HepG2 (cell line): Measurements from ENCODE around the gene UBE2E1. TPM values are rescaled to one million over a fixed set of nuclear protein-coding genes. Genes with fewer than 3 reads are reported as not detected.

Experiments used
- ATAC-seq: fragments of 200-7000 bp; cut with Tn5 transposase; 3 replicates; pipeline ENCODE4 v1.9.1; 2020; ENCODE audit warnings: mild to moderate bottlenecking, moderate library complexity
- BruUV-seq: library from RNA; stranded (reverse); fragments of 400-500 nt; replicated peaks from 2 replicates; lab custom pipeline; 2021; lab: Mats Ljungman, UMichigan
- CTCF ChIA-PET: fragments of 300-600 bp; formaldehyde crosslinking; extraction: SDS; loops from one replicate; lab custom pipeline; 2021; ENCODE audit warnings: low total read pairs, inconsistent platforms, low intra/inter-chr PET ratio; lab: Yijun Ruan, JAX
- POLR2A ChIA-PET: fragments of 350-600 bp; sonication (Branson Sonifier 250); formaldehyde crosslinking; loops from one replicate; lab custom pipeline; 2020; ENCODE audit warnings: antibody characterized with exemption, inconsistent platforms; lab: Yijun Ruan, JAX
- DNase-seq: peaks from one replicate; pipeline ENCODE4 v3.0.0-alpha.2; 2015; ENCODE audit warnings: low spot score
- FAIRE-seq: peaks from 3 replicates; lab custom pipeline; 2011; peaks lifted over from hg19 to GRCh38; lab: Jason Lieb, UNC
- H2AFZ ChIP-seq: one replicate; pipeline ENCODE4 v1.6.1; 2011; ENCODE audit warnings: low read length, inconsistent platforms
- H3K27ac ChIP-seq: fragments of 300-600 bp; 3 replicates; pipeline ENCODE4 v1.8.0; 2011; ENCODE audit warnings: mixed run types, mild to moderate bottlenecking, mixed read lengths, low read length, inconsistent platforms; ENCODE audit not compliant: insufficient read depth; ENCODE audit errors: extremely low read length
- H3K27me3 ChIP-seq, 2 experiments: fragments of 200-600 bp in 1 of 2; 2 replicates in 1 of 2; 3 replicates in 1 of 2; pipeline versions ENCODE4 v1.6.0 to v1.8.0; 2011; ENCODE audit warnings: low read length in 2 of 2, mild to moderate bottlenecking in 2 of 2, moderate library complexity in 2 of 2, inconsistent platforms in 1 of 2; ENCODE audit not compliant: insufficient read depth in 2 of 2, control insufficient read depth in 1 of 2
- H3K36me3 ChIP-seq, 2 experiments: fragments of 200-600 bp in 1 of 2; replicated peaks in 1 of 2; 2 replicates in 1 of 2; 3 replicates in 1 of 2; pipeline versions ENCODE4 v1.5.1 to v1.8.0; 2011; ENCODE audit warnings: low read length in 2 of 2, inconsistent platforms in 1 of 2; ENCODE audit not compliant: insufficient read depth in 2 of 2, control insufficient read depth in 1 of 2
- H3K4me1 ChIP-seq: 2 replicates; pipeline ENCODE4 v1.5.1; 2012; ENCODE audit warnings: low read length, inconsistent platforms; ENCODE audit not compliant: insufficient read depth
- H3K4me2 ChIP-seq: 2 replicates; pipeline ENCODE4 v1.6.0; 2011; ENCODE audit warnings: low read depth, low read length, inconsistent platforms
- H3K4me3 ChIP-seq, 3 experiments: fragments of 200-600 bp in 1 of 3; sonication (generic), shearing (Covaris generic) in 1 of 3; replicated peaks in 1 of 3; 2 replicates each; pipeline ENCODE4 v1.5.1; 2011 to 2016; ENCODE audit warnings: low read length in 3 of 3, inconsistent platforms in 2 of 3, low read depth in 2 of 3, mild to moderate bottlenecking in 2 of 3, control low read depth in 1 of 3, mixed read lengths in 1 of 3; ENCODE audit not compliant: insufficient read depth in 1 of 3
- H3K79me2 ChIP-seq: one replicate; pipeline ENCODE4 v1.6.1; 2011; ENCODE audit warnings: low read length, inconsistent platforms; ENCODE audit not compliant: insufficient read depth
- H3K9ac ChIP-seq: 2 replicates; pipeline ENCODE4 v1.6.0; 2011; ENCODE audit warnings: mild to moderate bottlenecking, low read depth, low read length, inconsistent platforms; ENCODE audit not compliant: insufficient read depth
- H3K9me3 ChIP-seq: 2 replicates; pipeline ENCODE4 v1.5.1; 2012; ENCODE audit warnings: mild to moderate bottlenecking, low read length
- H4K20me1 ChIP-seq: 2 replicates; pipeline ENCODE4 v1.6.0; 2011; ENCODE audit warnings: inconsistent platforms, mild to moderate bottlenecking, low read length, moderate library complexity; ENCODE audit not compliant: insufficient read depth
- EHMT2 ChIP-seq: fragments of 200-600 bp; sonication (generic); IDR thresholded peaks from 2 replicates; pipeline ENCODE4 v1.7.0; 2017; ENCODE audit warnings: antibody characterized with exemption, low read depth, low read length, borderline replicate concordance
- GABPA ChIP-seq, 2 experiments: IDR thresholded peaks; 2 replicates each; pipeline ENCODE4 v1.6.1; 2011 to 2016; ENCODE audit warnings: low read depth in 2 of 2, low read length in 1 of 2, missing biosample characterization in 1 of 2, missing genetic modification characterization in 1 of 2
- MIER2 ChIP-seq: IDR thresholded peaks from 2 replicates; pipeline ENCODE4 v1.6.1; 2016; ENCODE audit warnings: missing biosample characterization, missing genetic modification reagents
- MTA3 ChIP-seq: sonication (generic); formaldehyde crosslinking; IDR thresholded peaks from 2 replicates; pipeline ENCODE4 v1.4.0; 2020; ENCODE audit warnings: missing genetic modification reagents
- MXI1 ChIP-seq: IDR thresholded peaks from 3 replicates; pipeline ENCODE4 v1.6.1; 2012; ENCODE audit warnings: low read depth, low read length, inconsistent platforms, borderline replicate concordance
- PCBP2 ChIP-seq: fragments of 200-400 bp; formaldehyde crosslinking; optimal IDR thresholded peaks from 2 replicates; pipeline ENCODE3; 2018; ENCODE audit warnings: low read length, low read depth; ENCODE audit not compliant: poor library complexity, severe bottlenecking
- REST ChIP-seq, 2 experiments: IDR thresholded peaks; 2 replicates each; pipeline ENCODE4 v1.6.1; 2011 to 2012; ENCODE audit warnings: low read length in 2 of 2, borderline replicate concordance in 1 of 2, low read depth in 1 of 2, mild to moderate bottlenecking in 1 of 2, moderate library complexity in 1 of 2
- ZNF33A ChIP-seq: sonication (generic); formaldehyde crosslinking; IDR thresholded peaks from 2 replicates; pipeline ENCODE4 v1.5.1; 2020; ENCODE audit warnings: missing genetic modification reagents, mild to moderate bottlenecking, moderate library complexity, borderline replicate concordance
- ZNF432 ChIP-seq: sonication (generic); formaldehyde crosslinking; IDR thresholded peaks from 2 replicates; pipeline ENCODE4 v1.5.0; 2020; ENCODE audit warnings: missing genetic modification reagents, mild to moderate bottlenecking, borderline replicate concordance
- ZNF557 ChIP-seq: sonication (generic); formaldehyde crosslinking; IDR thresholded peaks from 2 replicates; pipeline ENCODE4 v1.4.0; 2020; ENCODE audit warnings: missing genetic modification reagents
- ZNF615 ChIP-seq: sonication (generic); formaldehyde crosslinking; IDR thresholded peaks from 2 replicates; pipeline ENCODE4 v1.5.0; 2020; ENCODE audit warnings: mild to moderate bottlenecking, missing genetic modification reagents, borderline replicate concordance
- ZNF674 ChIP-seq: sonication (generic); formaldehyde crosslinking; IDR thresholded peaks from 2 replicates; pipeline ENCODE4 v1.5.0; 2020; ENCODE audit warnings: low read depth, mild to moderate bottlenecking, missing genetic modification reagents
- WGBS: methylation state at CpG from one replicate; pipeline ENCODE4 v1.1.6; 2017; ENCODE audit warnings: low lambda C conversion rate; 5-methylcytosine and 5-hydroxymethylcytosine counted together
- in situ Hi-C: cut with HindIII; loops from 2 replicates; pipeline ENCODE4 v1.10.0; 2017; ENCODE audit warnings: low pct_unique_long_range_greater_than_20kb; ENCODE audit not compliant: extremely low pct_ligation_motif_present
- intact Hi-C: fragments of 100-400 bp; cut with micrococcal nuclease; formaldehyde crosslinking; loops from one replicate; pipeline ENCODE4 v1.10.0; 2022; ENCODE audit not compliant: unreplicated experiment
- polyA plus RNA-seq, 8 experiments: library from polyadenylated mRNA; depleted of rRNA in 3 of 8; stranded (reverse) in 7 of 8; unstranded in 1 of 8; fragments of >200 nt; fragmentation: Illumina TruSeq in 4 of 8; extraction: Trizol in 4 of 8; gene quantifications; 2 replicates each; pipeline versions ENCODE4 v1.2.1 to v1.2.3, GENCODE V29; 2011 to 2016; ENCODE audit warnings: low read depth in 4 of 8, missing spikeins in 1 of 8, mixed read lengths in 1 of 8; ENCODE audit not compliant: insufficient read depth in 1 of 8
- total RNA-seq, 5 experiments: library from RNA; depleted of rRNA; stranded (reverse); fragments of >200 nt; fragmentation: Illumina TruSeq; extraction: Trizol; gene quantifications; 2 replicates each; pipeline ENCODE4 v1.2.3, GENCODE V29; 2016; ENCODE audit warnings: low read depth in 1 of 5
- TF ChIP-seq, protein P1 (sequence below): fragments of 450-650 bp; IDR thresholded peaks from 2 replicates; pipeline ENCODE4 v1.6.1; 2016

Gene UBE2E1
- total and polyA plus RNA-seq, 2 of the 13 experiments (the other 11 are each of a cell fraction or from before 2014, with no cell fraction given): 55.4 to 61.8 TPM

DNA sequence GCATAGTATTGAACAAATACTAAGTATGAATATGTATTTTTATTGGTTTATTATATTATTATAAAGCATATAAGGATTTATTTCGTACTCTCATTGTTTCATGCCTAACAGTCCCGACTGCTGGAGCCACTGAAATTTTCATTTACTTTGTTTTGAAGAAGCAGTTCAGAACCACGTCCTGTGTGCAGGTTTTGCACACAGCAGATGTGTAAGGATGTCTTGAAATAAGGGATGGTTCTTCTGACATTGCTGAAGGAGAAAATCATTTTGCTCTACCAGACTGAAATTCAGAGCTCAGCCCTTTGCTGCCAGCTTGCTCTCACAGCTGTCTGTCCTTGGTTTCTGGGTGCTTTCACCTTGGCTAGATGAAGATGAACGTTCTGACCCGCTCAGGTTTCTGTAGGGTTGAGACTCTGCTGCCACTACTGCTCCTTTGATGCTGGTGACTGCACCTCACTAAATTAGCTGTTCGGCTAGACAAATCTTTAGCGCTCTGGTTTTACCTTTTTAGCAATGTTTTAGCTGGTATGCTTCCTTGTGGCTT lies 54.2 kb downstream of the UBE2E1 start:
- FAIRE-seq: no peak
- Histone ChIP-seq H3K4me1 (peaks cover 12% of the 10 kb centered on the region), H3K4me3 (no peak overlapping the region), H3K9me3 (no peaks in the 10 kb centered on the region), H3K79me2 (peaks cover 36% of the 10 kb centered on the region), H3K9ac (no peak overlapping the region), H4K20me1 (peaks cover under 1% of the 10 kb centered on the region; the same call in 1 of the 2 replicates), H3K4me2 (no peak overlapping the region)
- CTCF ChIA-PET: no interaction called here
- POLR2A ChIA-PET: interaction anchor here (0.6 kb wide), 1 partner anchor 14 kb away, joined by 5 read pairs; no protein-coding TSS in a partner anchor
- BruUV-seq: no TSS peak
- intact Hi-C loops (no loop called here), in situ Hi-C loops (no loop called here)
- no peak for TF ChIP-seq GABPA (IDR thresholded peaks at IDR 0.05; ENCODE audit: low read depth, low read length)
- no peak for TF ChIP-seq GABPA (CRISPR knock-in tag; IDR thresholded peaks at IDR 0.05; ENCODE audit: low read depth)
- TF ChIP-seq REST (IDR thresholded peaks at IDR 0.05; ENCODE audit: borderline replicate concordance in 1 of 2, low read depth in 1 of 2, low read length in 2 of 2): no peak
- TF ChIP-seq MTA3 (CRISPR knock-in tag): no peak
- TF ChIP-seq ZNF432 (CRISPR knock-in tag): no peak
- TF ChIP-seq, protein P1, sequence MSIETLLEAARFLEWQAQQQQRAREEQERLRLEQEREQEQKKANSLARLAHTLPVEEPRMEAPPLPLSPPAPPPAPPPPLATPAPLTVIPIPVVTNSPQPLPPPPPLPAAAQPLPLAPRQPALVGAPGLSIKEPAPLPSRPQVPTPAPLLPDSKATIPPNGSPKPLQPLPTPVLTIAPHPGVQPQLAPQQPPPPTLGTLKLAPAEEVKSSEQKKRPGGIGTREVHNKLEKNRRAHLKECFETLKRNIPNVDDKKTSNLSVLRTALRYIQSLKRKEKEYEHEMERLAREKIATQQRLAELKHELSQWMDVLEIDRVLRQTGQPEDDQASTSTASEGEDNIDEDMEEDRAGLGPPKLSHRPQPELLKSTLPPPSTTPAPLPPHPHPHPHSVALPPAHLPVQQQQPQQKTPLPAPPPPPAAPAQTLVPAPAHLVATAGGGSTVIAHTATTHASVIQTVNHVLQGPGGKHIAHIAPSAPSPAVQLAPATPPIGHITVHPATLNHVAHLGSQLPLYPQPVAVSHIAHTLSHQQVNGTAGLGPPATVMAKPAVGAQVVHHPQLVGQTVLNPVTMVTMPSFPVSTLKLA: no peak
- TF ChIP-seq ZNF674 (CRISPR knock-in tag): no peak
- TF ChIP-seq PCBP2: no peak
- no peak for TF ChIP-seq MIER2
- no peak for TF ChIP-seq ZNF33A (CRISPR knock-in tag)
- no peak for TF ChIP-seq ZNF557
- TF ChIP-seq ZNF615 (CRISPR knock-in tag): no peak
- no peak for TF ChIP-seq EHMT2
- no peak for TF ChIP-seq MXI1
- TF ChIP-seq, all 625 proteins: peak for 0
- Histone ChIP-seq H2AFZ (no peak overlapping the region), H3K27ac (no peak overlapping the region), H3K36me3 (peaks cover 0 to 7% of the 10 kb centered on the region in 2 experiments; a peak in 2 of 5 replicates), H3K27me3 (no peaks in the 10 kb centered on the region)
- no peak for ATAC-seq
- DNase-seq: no peak
- 99% methylated on average over 7 of the region's 7 CpGs for WGBS
